Caco-2 (cell line): ENCODE results near the gene PPEF2. TPM values are rescaled to one million over a fixed set of nuclear protein-coding genes. Genes with fewer than 3 reads are reported as not detected.

Source experiments
- BruUV-seq: library from RNA; stranded (reverse); fragments of 400-500 nt; replicated peaks from 2 replicates; lab custom pipeline; 2021; lab: Mats Ljungman, UMichigan
- CTCF ChIA-PET: fragments of 300-600 bp; sonication (Branson Sonifier 250); formaldehyde crosslinking; loops from one replicate; lab custom pipeline; 2022; ENCODE audit warnings: antibody characterized with exemption; lab: Charles Lee
- POLR2A ChIA-PET: fragments of 300-600 bp; sonication (Branson Sonifier 250); formaldehyde crosslinking; loops from one replicate; lab custom pipeline; 2022; ENCODE audit warnings: antibody characterized with exemption; lab: Charles Lee
- DNase-seq, 2 experiments: peaks; one replicate each; pipeline versions ENCODE4 v3.0.0 to v3.0.0-alpha.2; 2020 to 2022
- H3K27me3 ChIP-seq: replicated peaks from 2 replicates; pipeline ENCODE4 v1.6.0; 2011; ENCODE audit warnings: low read length; ENCODE audit not compliant: control insufficient read depth, insufficient read depth
- H3K36me3 ChIP-seq: 2 replicates; pipeline ENCODE4 v1.5.1; 2011; ENCODE audit warnings: low read length; ENCODE audit not compliant: control insufficient read depth, insufficient read depth
- H3K4me1 ChIP-seq: fragments of 250-450 bp; sonication (Bioruptor Pico); 2 replicates; pipeline ENCODE4 v1.5.1; 2020; ENCODE audit warnings: mild to moderate bottlenecking
- H3K4me3 ChIP-seq: 2 replicates; pipeline ENCODE4 v1.5.1; 2011; ENCODE audit warnings: low read depth, mild to moderate bottlenecking, control low read depth, low read length
- H3K9me3 ChIP-seq: fragments of 250-450 bp; sonication (Bioruptor Pico); 2 replicates; pipeline ENCODE4 v1.5.1; 2020; ENCODE audit warnings: mild to moderate bottlenecking, moderate library complexity
- H3K27ac Mint-ChIP-seq: one replicate; pipeline ENCODE4 v1.8.0; 2022; ENCODE audit warnings: mixed read lengths; ENCODE audit not compliant: unreplicated experiment
- H3K27me3 Mint-ChIP-seq: one replicate; pipeline ENCODE4 v1.8.0; 2022; ENCODE audit warnings: mixed read lengths; ENCODE audit not compliant: insufficient read depth, unreplicated experiment
- H3K36me3 Mint-ChIP-seq: one replicate; pipeline ENCODE4 v1.8.0; 2022; ENCODE audit warnings: mild to moderate bottlenecking, mixed read lengths; ENCODE audit not compliant: insufficient read depth, unreplicated experiment
- H3K4me1 Mint-ChIP-seq: one replicate; pipeline ENCODE4 v1.8.0; 2022; ENCODE audit warnings: low read depth, mixed read lengths; ENCODE audit not compliant: unreplicated experiment
- H3K4me3 Mint-ChIP-seq: one replicate; pipeline ENCODE4 v1.8.0; 2022; ENCODE audit warnings: mild to moderate bottlenecking, moderate library complexity, mixed read lengths; ENCODE audit not compliant: unreplicated experiment
- H3K9me3 Mint-ChIP-seq: one replicate; pipeline ENCODE4 v1.8.0; 2022; ENCODE audit warnings: mixed read lengths; ENCODE audit not compliant: unreplicated experiment
- CTCF ChIP-seq, 2 experiments: fragments of 200-600 bp in 1 of 2; IDR thresholded peaks; 1 replicate in 1 of 2; 2 replicates in 1 of 2; pipeline versions ENCODE4 v1.5.1 to v1.8.0; 2011 to 2022; ENCODE audit warnings: antibody characterized with exemption in 1 of 2, control low read depth in 1 of 2, inconsistent platforms in 1 of 2, low read depth in 1 of 2, low read length in 1 of 2, mild to moderate bottlenecking in 1 of 2, moderate library complexity in 1 of 2; ENCODE audit not compliant: insufficient read depth in 1 of 2, severe bottlenecking in 1 of 2, unreplicated experiment in 1 of 2
- intact Hi-C: fragments of 100-400 bp; cut with micrococcal nuclease; formaldehyde crosslinking; loops from one replicate; pipeline ENCODE4 v1.10.0; 2022; ENCODE audit not compliant: unreplicated experiment
- total RNA-seq: library from RNA; stranded (reverse); gene quantifications from 2 replicates; pipeline ENCODE4 v1.2.3, GENCODE V29; 2022

The PPEF2 gene
- total RNA-seq, 1 experiment from 2014 or later: not detected

GRCh38 chr4:75948822-75949444, 46.7 kb upstream of the PPEF2 start:
- POLR2A ChIA-PET: no interaction called here
- Mint-ChIP-seq H3K4me1 (no peaks in the 10 kb centered on the region), H3K27ac (no peak overlapping the region), H3K27me3 (no peaks in the 10 kb centered on the region), H3K4me3 (no peak overlapping the region), H3K9me3 (no peaks in the 10 kb centered on the region), H3K36me3 (peaks cover 44% of the 10 kb centered on the region)
- TF ChIP-seq CTCF (IDR thresholded peaks at IDR 0.05; ENCODE audit: insufficient read depth in 1 of 2, low read depth in 1 of 2, low read length in 1 of 2, severe bottlenecking in 1 of 2, unreplicated experiment in 1 of 2): no peak
- DNase-seq: no peak
- BruUV-seq: no TSS peak
- Histone ChIP-seq H3K36me3 (peaks cover 1% of the 10 kb centered on the region; the same call in 1 of the 2 replicates), H3K4me3 (no peak overlapping the region), H3K27me3 (no peaks in the 10 kb centered on the region), H3K9me3 (no peaks in the 10 kb centered on the region), H3K4me1 (no peaks in the 10 kb centered on the region)
- intact Hi-C loops: no loop called here
- CTCF ChIA-PET: no interaction called here

- peak within 1 kb of the TSS; percentile 77 for H3K27ac Mint-ChIP-seq
Measured at GRCh38 chr4:75940692-75941253, 38.5 kb upstream of the PPEF2 start, which contains the start of gene NAAA. Gene NAAA (minus strand): TSS chr4:75941013. CDS start chr4:75940949, 64 bp downstream.

More at GRCh38 chr4:75940692-75941253, 38.5 kb upstream of the PPEF2 start, which contains the start of gene NAAA:
- Histone ChIP-seq H3K9me3 (no peaks in the 10 kb centered on the region), H3K4me1 (0 out of 2 replicates have a peak, but pooled peaks cover 3% of the 10 kb centered on the region), H3K36me3 (no peaks in the 10 kb centered on the region), H3K4me3 (peak within 1 kb of the TSS; percentile 45), H3K27me3 (no peaks in the 10 kb centered on the region)
- H3K9me3 Mint-ChIP-seq: no peaks in the 10 kb centered on the region
- BruUV-seq: no TSS peak
- ChIA-PET POLR2A (interaction anchor here (0.6 to 0.9 kb wide), 2 partner anchors 146 to 428 kb away, joined by 3 read pairs; no protein-coding TSS in a partner anchor), CTCF (interaction anchor here (0.6 to 2.7 kb wide), 4 partner anchors 24 to 45 kb away, joined by 3 to 24 read pairs (median 4); no protein-coding TSS in a partner anchor)
- H3K4me1 Mint-ChIP-seq: no peaks in the 10 kb centered on the region
- peak; percentile 72 to 84 for DNase-seq
- H3K4me3 Mint-ChIP-seq: peak within 1 kb of the TSS; percentile 94
- TF ChIP-seq CTCF (IDR thresholded peaks at IDR 0.05; ENCODE audit: insufficient read depth in 1 of 2, low read depth in 1 of 2, low read length in 1 of 2, severe bottlenecking in 1 of 2, unreplicated experiment in 1 of 2): peak in 1 of 2 experiments; percentile 6
- intact Hi-C loops: loop anchor here (1.0 to 5.0 kb wide), 2 partner anchors 24 to 43 kb away; no protein-coding TSS in a partner anchor
- H3K36me3 Mint-ChIP-seq: peaks cover 10% of the 10 kb centered on the region
- no peaks in the 10 kb centered on the region for H3K27me3 Mint-ChIP-seq
